IMR-90 (cell line): ENCODE results near the gene FEM1B. TPM values are rescaled to one million over a fixed set of nuclear protein-coding genes. Genes with fewer than 3 reads are reported as not detected.

Experiments used
- ATAC-seq: fragments of 200-7000 bp; cut with Tn5 transposase; 2 replicates; pipeline ENCODE4 v1.9.1; 2020; ENCODE audit warnings: low read depth, mild to moderate bottlenecking, moderate library complexity
- Bru-seq: library from RNA; stranded (reverse); fragments of 400-500 nt; gene quantifications from one replicate; lab custom pipeline; 2021; lab: Mats Ljungman, UMichigan
- BruChase-seq, 2 experiments: library from RNA; stranded (reverse); fragments of 400-500 nt; gene quantifications; one replicate each; lab custom pipeline; 2021; lab: Mats Ljungman, UMichigan
- BruUV-seq: library from RNA; stranded (reverse); fragments of 400-500 nt; replicated peaks from 2 replicates; lab custom pipeline; 2021; lab: Mats Ljungman, UMichigan
- CTCF ChIA-PET: fragments of 300-600 bp; formaldehyde crosslinking; extraction: SDS; loops from one replicate; lab custom pipeline; 2021; ENCODE audit warnings: antibody characterized with exemption; lab: Yijun Ruan, JAX
- POLR2A ChIA-PET: fragments of 300-600 bp; sonication (Branson Sonifier 250); formaldehyde crosslinking; loops from one replicate; lab custom pipeline; 2022; ENCODE audit warnings: antibody characterized with exemption; ENCODE audit not compliant: unreplicated experiment; lab: Charles Lee
- DNase-seq: peaks from one replicate; pipeline ENCODE4 v3.0.0; 2013
- H2AFZ ChIP-seq: replicated peaks from 2 replicates; pipeline ENCODE3; 2013; ENCODE audit warnings: low read length, mild to moderate bottlenecking; ENCODE audit not compliant: poor library complexity
- H2AK5ac ChIP-seq: 2 replicates; pipeline ENCODE4 v1.6.1; 2013; ENCODE audit warnings: low read depth, low read length, inconsistent platforms
- H2AK9ac ChIP-seq: replicated peaks from 2 replicates; pipeline ENCODE3; 2013; ENCODE audit warnings: mild to moderate bottlenecking, low read depth, low read length, moderate library complexity; ENCODE audit not compliant: poor library complexity
- H2BK120ac ChIP-seq: 2 replicates; pipeline ENCODE4 v1.6.1; 2013; ENCODE audit warnings: low read depth, low read length, inconsistent platforms
- H2BK15ac ChIP-seq: 3 replicates; pipeline ENCODE4 v1.6.1; 2013; ENCODE audit warnings: low read depth, low read length, inconsistent platforms
- H2BK20ac ChIP-seq: 2 replicates; pipeline ENCODE4 v1.6.1; 2013; ENCODE audit warnings: low read depth, mild to moderate bottlenecking, inconsistent platforms, low read length, moderate library complexity
- H2BK5ac ChIP-seq: 2 replicates; pipeline ENCODE4 v1.6.1; 2013; ENCODE audit warnings: mild to moderate bottlenecking, low read depth, low read length, inconsistent platforms; ENCODE audit not compliant: poor library complexity, severe bottlenecking
- H3K14ac ChIP-seq: replicated peaks from 2 replicates; pipeline ENCODE4 v1.6.1; 2013; ENCODE audit warnings: low read depth, low read length, inconsistent platforms
- H3K18ac ChIP-seq: 2 replicates; pipeline ENCODE4 v1.6.1; 2013; ENCODE audit warnings: low read depth, low read length, control low read depth
- H3K23ac ChIP-seq: 2 replicates; pipeline ENCODE4 v1.6.1; 2013; ENCODE audit warnings: low read depth, low read length, inconsistent platforms
- H3K27ac ChIP-seq: 2 replicates; pipeline ENCODE4 v1.5.1; 2013; ENCODE audit warnings: mild to moderate bottlenecking, control low read depth, low read length; ENCODE audit not compliant: insufficient read depth
- H3K27me3 ChIP-seq: 2 replicates; pipeline ENCODE4 v1.6.1; 2013; ENCODE audit warnings: low read length; ENCODE audit not compliant: control insufficient read depth, insufficient read depth
- H3K36me3 ChIP-seq: 2 replicates; pipeline ENCODE4 v1.6.1; 2013; ENCODE audit warnings: low read length, mixed read lengths; ENCODE audit not compliant: control insufficient read depth, insufficient read depth
- H3K4ac ChIP-seq: 2 replicates; pipeline ENCODE4 v1.6.1; 2013; ENCODE audit warnings: low read depth, low read length, inconsistent platforms
- H3K4me1 ChIP-seq: 2 replicates; pipeline ENCODE4 v1.6.1; 2013; ENCODE audit warnings: low read length, mixed read lengths; ENCODE audit not compliant: control insufficient read depth, insufficient read depth
- H3K4me2 ChIP-seq: 2 replicates; pipeline ENCODE4 v1.6.1; 2013; ENCODE audit warnings: low read depth, mild to moderate bottlenecking, control low read depth, low read length, moderate library complexity
- H3K4me3 ChIP-seq: 2 replicates; pipeline ENCODE4 v1.5.1; 2013; ENCODE audit warnings: low read depth, mild to moderate bottlenecking, control low read depth, low read length, moderate library complexity; ENCODE audit not compliant: insufficient read depth
- H3K56ac ChIP-seq: 2 replicates; pipeline ENCODE4 v1.6.1; 2013; ENCODE audit warnings: low read length, inconsistent platforms; ENCODE audit not compliant: insufficient read depth; ENCODE audit errors: extremely low read depth
- H3K79me1 ChIP-seq, 2 experiments: 2 replicates each; pipeline ENCODE4 v1.6.1; 2013; ENCODE audit warnings: low read length in 2 of 2, inconsistent platforms in 1 of 2, low read depth in 1 of 2
- H3K9ac ChIP-seq: 2 replicates; pipeline ENCODE4 v1.6.1; 2013; ENCODE audit warnings: low read depth, low read length, control low read depth
- H3K9me1 ChIP-seq: 2 replicates; pipeline ENCODE4 v1.6.1; 2013; ENCODE audit warnings: low read length, inconsistent platforms; ENCODE audit not compliant: insufficient read depth
- H3K9me3 ChIP-seq: 2 replicates; pipeline ENCODE4 v1.6.1; 2013; ENCODE audit warnings: low read length; ENCODE audit not compliant: control insufficient read depth, insufficient read depth
- H4K20me1 ChIP-seq: 2 replicates; pipeline ENCODE4 v1.6.1; 2013; ENCODE audit warnings: low read length, inconsistent platforms; ENCODE audit not compliant: insufficient read depth
- H4K5ac ChIP-seq: 2 replicates; pipeline ENCODE4 v1.6.1; 2013; ENCODE audit warnings: mild to moderate bottlenecking, low read depth, low read length, control low read depth
- H4K8ac ChIP-seq, 2 experiments: 2 replicates each; pipeline ENCODE4 v1.6.1; 2013; ENCODE audit warnings: low read depth in 2 of 2, low read length in 2 of 2, control low read depth in 1 of 2, inconsistent platforms in 1 of 2
- H4K91ac ChIP-seq: 2 replicates; pipeline ENCODE4 v1.6.1; 2013; ENCODE audit warnings: low read depth, low read length, inconsistent platforms; ENCODE audit not compliant: insufficient read depth
- BHLHE40 ChIP-seq: fragments of 150-350 bp; IDR thresholded peaks from 2 replicates; pipeline ENCODE4 v1.6.1; 2016; ENCODE audit warnings: mild to moderate bottlenecking, low read depth, low read length
- CEBPB ChIP-seq: IDR thresholded peaks from 2 replicates; pipeline ENCODE4 v1.6.1; 2012; ENCODE audit warnings: low read depth, low read length, improper control_type of control experiment
- CHD1 ChIP-seq: IDR thresholded peaks from 2 replicates; pipeline ENCODE4 v1.6.1; 2012; ENCODE audit warnings: low read depth, low read length, improper control_type of control experiment
- ELK1 ChIP-seq: fragments of 150-350 bp; IDR thresholded peaks from 2 replicates; pipeline ENCODE4 v1.6.1; 2016; ENCODE audit warnings: low read depth, mild to moderate bottlenecking, low read length, moderate library complexity, borderline replicate concordance
- FOS ChIP-seq: fragments of 150-350 bp; IDR thresholded peaks from 2 replicates; pipeline ENCODE4 v1.6.1; 2016; ENCODE audit warnings: low read depth, low read length
- MAFK ChIP-seq: IDR thresholded peaks from 2 replicates; pipeline ENCODE4 v1.6.1; 2012; ENCODE audit warnings: low read depth, low read length, improper control_type of control experiment
- MAZ ChIP-seq: IDR thresholded peaks from 2 replicates; pipeline ENCODE4 v1.6.1; 2012; ENCODE audit warnings: low read depth, mild to moderate bottlenecking, low read length, improper control_type of control experiment, moderate library complexity, borderline replicate concordance
- MXI1 ChIP-seq: IDR thresholded peaks from 2 replicates; pipeline ENCODE4 v1.6.1; 2012; ENCODE audit warnings: low read depth, mild to moderate bottlenecking, low read length, moderate library complexity, borderline replicate concordance
- NFE2L2 ChIP-seq: fragments of 150-350 bp; IDR thresholded peaks from 2 replicates; pipeline ENCODE4 v1.6.1; 2016; ENCODE audit warnings: low read depth, mild to moderate bottlenecking, low read length
- POLR2A ChIP-seq: IDR thresholded peaks from 2 replicates; pipeline ENCODE4 v1.6.1; 2012; ENCODE audit warnings: mild to moderate bottlenecking, low read depth, low read length
- RAD21 ChIP-seq: IDR thresholded peaks from 2 replicates; pipeline ENCODE4 v1.6.1; 2012; ENCODE audit warnings: low read length, improper control_type of control experiment
- RCOR1 ChIP-seq: IDR thresholded peaks from 2 replicates; pipeline ENCODE4 v1.6.1; 2012; ENCODE audit warnings: mild to moderate bottlenecking, low read length, improper control_type of control experiment; ENCODE audit not compliant: insufficient replicate concordance
- RFX5 ChIP-seq: IDR thresholded peaks from 2 replicates; pipeline ENCODE4 v1.8.0; 2012; ENCODE audit warnings: low read depth, mild to moderate bottlenecking, low read length, moderate library complexity
- WGBS, 2 experiments: methylation state at CpG; one replicate each; pipeline versions ENCODE4 v1.1.5 to v1.1.7; 2013; ENCODE audit warnings: missing lambda C conversion rate in 2 of 2; ENCODE audit not compliant: insufficient read length in 1 of 2; ENCODE audit errors: extremely low coverage in 2 of 2; 5-methylcytosine and 5-hydroxymethylcytosine counted together
- dilution Hi-C: fragments of 300-500 bp; cut with HindIII; formaldehyde crosslinking; loops from one replicate; pipeline ENCODE4 v1.14.3; 2018; ENCODE audit warnings: low sequenced_read_pairs; ENCODE audit not compliant: unreplicated experiment
- in situ Hi-C: fragments of 300-500 bp; cut with MboI; formaldehyde crosslinking; loops from 3 replicates; pipeline ENCODE4 v1.14.3; 2019; ENCODE audit warnings: low sequenced_read_pairs, inconsistent platforms, mixed read lengths
- intact Hi-C: fragments of 100-400 bp; cut with micrococcal nuclease; formaldehyde crosslinking; loops from 2 replicates; pipeline ENCODE4 v1.10.0; 2022
- long read RNA-seq: library from polyadenylated mRNA; unstranded; transcript quantifications from one replicate; pipeline ENCODE4 v2.0.0, GENCODE V29; 2021; ENCODE audit not compliant: unreplicated experiment
- polyA plus RNA-seq, 3 experiments: library from polyadenylated mRNA; depleted of rRNA; stranded (reverse); fragments of >200 nt; gene quantifications; 2 replicates each; pipeline ENCODE4 v1.2.3, GENCODE V29; 2012; ENCODE audit warnings: low replicate concordance in 1 of 3
- total RNA-seq: library from RNA; depleted of rRNA; stranded (reverse); fragments of >200 nt; gene quantifications from 2 replicates; pipeline ENCODE4 v1.2.3, GENCODE V29; 2012; rRNA removed
- TF ChIP-seq, protein P1 (sequence below): fragments of 150-350 bp; IDR thresholded peaks from 2 replicates; pipeline ENCODE4 v1.6.1; 2017; ENCODE audit warnings: mild to moderate bottlenecking, antibody characterized with exemption, low read length, low read depth

The FEM1B gene
- total RNA-seq = 47.2 and 51.4 TPM in 2 replicates
- 16.2 and 16.9 TPM in 2 replicates for polyA plus RNA-seq (2012; rRNA removed)
- polyA plus RNA-seq (2012; cell fraction: cytosol; rRNA removed) = 3.0 and 4.1 TPM in 2 replicates
- 3.5 and 17.2 TPM in 2 replicates for polyA plus RNA-seq (2012; cell fraction: nucleus; rRNA removed; ENCODE audit: low replicate concordance)
- percentile 90 among the genes with signal in this experiment for Bru-seq, nascent RNA
- BruChase-seq, experiment 1, labeled RNA remaining after a 6-hour chase = percentile 72 among the genes with signal in this experiment
- percentile 98 among the genes with signal in this experiment for BruChase-seq, experiment 2, labeled RNA remaining after a 2-hour chase
- long read RNA-seq, full-length matches to known transcripts = 21 of 28 reads
- long read RNA-seq, partial matches to known transcripts = 0 of 28 reads
- long read RNA-seq, other reads (novel, unspliced or antisense) = 7 of 28 reads

GRCh38 chr15:68277603-68278344 is at the start of gene FEM1B:
TSS of gene FEM1B (plus strand) at chr15:68277745. CDS start at chr15:68278418, 673 bp downstream.
- Histone ChIP-seq H2BK5ac (peak within 1 kb of the TSS; percentile 97), H2AK9ac (peak within 1 kb of the TSS; percentile 96), H3K18ac (peak within 1 kb of the TSS; percentile 90), H3K9ac (peak within 1 kb of the TSS; percentile 87), H3K27ac (peak within 1 kb of the TSS; percentile 98), H3K36me3 (peaks cover 2% of the 10 kb centered on the region; the same call in 1 of the 2 replicates), H3K56ac (peak within 1 kb of the TSS; percentile 97), H2BK15ac (peak within 1 kb of the TSS; percentile 94), H3K9me1 (peaks cover 17% of the 10 kb centered on the region), H3K79me1 (peaks cover 17 to 60% of the 10 kb centered on the region in 2 experiments), H3K14ac (peak within 1 kb of the TSS; percentile 97), H4K5ac (peak within 1 kb of the TSS; percentile 92), H3K4ac (peak within 1 kb of the TSS; percentile 96), H3K27me3 (no peaks in the 10 kb centered on the region), H4K8ac (peak within 1 kb of the TSS; percentile 97 to 99), H3K4me3 (peak within 1 kb of the TSS; percentile 86), H4K91ac (peak within 1 kb of the TSS; percentile 96), H2BK20ac (peak within 1 kb of the TSS; percentile 85), H2AFZ (peak within 1 kb of the TSS; percentile 99), H4K20me1 (peaks cover 46% of the 10 kb centered on the region), H2BK120ac (peak within 1 kb of the TSS; percentile 93), H3K4me1 (peaks cover 31% of the 10 kb centered on the region), H3K23ac (peak within 1 kb of the TSS; percentile 98), H2AK5ac (peak within 1 kb of the TSS; percentile 95), H3K9me3 (no peaks in the 10 kb centered on the region), H3K4me2 (peak within 1 kb of the TSS; percentile 98)
- no TSS peak for BruUV-seq
- WGBS, 2 experiments = 0% methylated on average over 21 of the region's 85 CpGs; no CpG with 5 or more reads in 1 of the 2 experiments
- ChIA-PET POLR2A (interaction anchor here (0.6 to 0.8 kb wide), 9 partner anchors 18 to 414 kb away, joined by 3 to 6 read pairs (median 5); no protein-coding TSS in a partner anchor), CTCF (interaction anchor here (1.0 kb wide), 1 partner anchor 25 kb away, joined by 4 read pairs; no protein-coding TSS in a partner anchor)
- ATAC-seq (peak; percentile 86), DNase-seq (peak; percentile 92)
- in situ Hi-C loops = no loop called here
- dilution Hi-C loops = no loop called here
- intact Hi-C loops = no loop called here
- TF ChIP-seq FOS (no peak), RCOR1 (peak; percentile 20), ELK1 (no peak), RAD21 (no peak), RFX5 (no peak), NFE2L2 (no peak), MAFK (no peak), BHLHE40 (no peak), CEBPB (peak; percentile 46; the same call in 1 of the 2 replicates), CHD1 (peak; percentile 79; the same call in 1 of the 2 replicates), MAZ (peak; percentile 82), MXI1 (peak; percentile 50; the same call in 1 of the 2 replicates), POLR2A (peak; percentile 90)
- TF ChIP-seq, protein P1, sequence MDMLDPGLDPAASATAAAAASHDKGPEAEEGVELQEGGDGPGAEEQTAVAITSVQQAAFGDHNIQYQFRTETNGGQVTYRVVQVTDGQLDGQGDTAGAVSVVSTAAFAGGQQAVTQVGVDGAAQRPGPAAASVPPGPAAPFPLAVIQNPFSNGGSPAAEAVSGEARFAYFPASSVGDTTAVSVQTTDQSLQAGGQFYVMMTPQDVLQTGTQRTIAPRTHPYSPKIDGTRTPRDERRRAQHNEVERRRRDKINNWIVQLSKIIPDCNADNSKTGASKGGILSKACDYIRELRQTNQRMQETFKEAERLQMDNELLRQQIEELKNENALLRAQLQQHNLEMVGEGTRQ = 0 out of 2 replicates have a peak, but pooled peaks have one; percentile 6
